Heart left ventricle (tissue), 16 donors: ENCODE data around the gene NIM1K. TPM values are rescaled to one million over a fixed set of nuclear protein-coding genes. Genes with fewer than 3 reads are reported as not detected.

Experiments used
- ATAC-seq, 4 donors: fragments of 200-7000 bp; cut with Tn5 transposase; one replicate each; pipeline ENCODE4 v1.9.1; 2020 to 2022; ENCODE audit warnings: moderate library complexity in 4 of 4, mild to moderate bottlenecking in 3 of 4, moderate number of reproducible peaks in 1 of 4
- DNase-seq, 5 donors: peaks; one replicate each; pipeline ENCODE4 v3.0.0-alpha.2; 2020
- H3K27ac ChIP-seq, 12 donors: fragments of 200-600 bp; sonication (generic) in 4 of 12; one replicate each; pipeline versions ENCODE4 v1.5.0 to v1.8.0; 2016 to 2022; ENCODE audit warnings: mild to moderate bottlenecking in 2 of 12
- H3K27me3 ChIP-seq, 9 donors: fragments of 200-600 bp; sonication (generic) in 2 of 9; one replicate each; pipeline versions ENCODE4 v1.5.1 to v1.8.0; 2016 to 2022; ENCODE audit warnings: mild to moderate bottlenecking in 3 of 9
- H3K36me3 ChIP-seq, 9 donors: fragments of 200-600 bp; sonication (generic) in 2 of 9; one replicate each; pipeline versions ENCODE4 v1.5.0 to v1.8.0; 2018 to 2022; ENCODE audit warnings: mild to moderate bottlenecking in 2 of 9
- H3K4me1 ChIP-seq, 12 donors: fragments of 200-600 bp; sonication (generic) in 4 of 12; one replicate each; pipeline versions ENCODE4 v1.5.0 to v1.8.0; 2016 to 2022; ENCODE audit warnings: mild to moderate bottlenecking in 3 of 12
- H3K4me3 ChIP-seq, 12 donors: fragments of 200-600 bp; sonication (generic) in 4 of 12; one replicate each; pipeline versions ENCODE4 v1.5.0 to v1.8.0; 2017 to 2022; ENCODE audit warnings: mild to moderate bottlenecking in 9 of 12, moderate library complexity in 4 of 12
- H3K9me3 ChIP-seq, 12 donors: fragments of 200-600 bp; sonication (generic) in 4 of 12; one replicate each; pipeline versions ENCODE4 v1.5.0 to v1.8.0; 2016 to 2022; ENCODE audit warnings: mild to moderate bottlenecking in 1 of 12
- POLR2A ChIP-seq, 2 donors: fragments of 450-650 bp; IDR thresholded peaks; one replicate each; pipeline ENCODE4 v1.6.1; 2017; ENCODE audit warnings: antibody characterized with exemption in 2 of 2, mild to moderate bottlenecking in 2 of 2, moderate library complexity in 2 of 2
- WGBS, 4 donors: extraction: QIAGEN DNeasy Blood & Tissue Kit in 2 of 4; methylation state at CpG; one replicate each; pipeline versions ENCODE4 v1.1.5 to v1.1.7; 2013 to 2018; 5-methylcytosine and 5-hydroxymethylcytosine counted together
- intact Hi-C, 10 donors: fragments of 100-400 bp; cut with DNase I; formaldehyde crosslinking; loops; one replicate each; pipeline versions ENCODE4 v1.11.1 to v1.14.2; 2022
- polyA plus RNA-seq, 2 donors: library from polyadenylated mRNA; stranded (reverse); fragments of 200-250 nt; gene quantifications; one replicate each; pipeline ENCODE4 v1.2.3, GENCODE V29; 2013
- total RNA-seq, 9 donors: library from RNA; depleted of rRNA in 2 of 9; stranded (reverse); fragments of >200 nt in 2 of 9; fragmentation: NEBNext Ultra II Directional in 3 of 9; extraction: Animal tissue kit (Norgen Biotek cat#: 25700) in 3 of 9; gene quantifications; one replicate each; pipeline versions ENCODE4 v1.1.0 to v1.2.4, GENCODE V29; 2016 to 2023
- TF ChIP-seq, protein P1 (sequence below), 12 donors: fragments of 200-600 bp; sonication (generic) in 4 of 12; IDR thresholded peaks; one replicate each; pipeline versions ENCODE4 v1.5.0 to v1.8.0; 2018 to 2022; ENCODE audit warnings: antibody characterized with exemption in 12 of 12, mild to moderate bottlenecking in 5 of 12
- donor health status: ischemic (EF 13 %, LVEDD 7.1; RV severe dilation, severe dysfunction).
- donor health status: healthy with polysubstance abuse.
- donor health status: DM: no; HTN: yes; CAD: no.
- donor health status: DM: no; HTN: no; CAD: no.
- donor health status: ischemic (EF 25% LVEDD 6.9; RV normal size, moderate dysfunction).
- donor health status: ischemic (EF 25% LVEDD 5.7; RV mildly dilated, moderate dysfunction).
- donor health status: healthy.
- donor health status: DM: yes; HTN: yes; CAD: no.
- donor health status: ischemic (EF 35%, LVEDD 5.7; RV mildly dilated, moderate dysfunction).
- donor health status: nonischemic (EF 11% LVEDD 7.7; RV severe dilation, severe dysfunction).
- donor health status: DM: yes; HTN: yes; CAD: no.
- donor health status: PGD.
- donor health status: ischemic (EF 29% LVEDD 5.4; RV normal size, mild dysfunction).
- donor health status: nonischemic (EF 23%, LVEDD 6.1; RV moderate dilation, normal function).

Gene NIM1K
- total and polyA plus RNA-seq, 11 donors: 0.11 to 1.4 (median 0.44) TPM; not detected in 2

DNA sequence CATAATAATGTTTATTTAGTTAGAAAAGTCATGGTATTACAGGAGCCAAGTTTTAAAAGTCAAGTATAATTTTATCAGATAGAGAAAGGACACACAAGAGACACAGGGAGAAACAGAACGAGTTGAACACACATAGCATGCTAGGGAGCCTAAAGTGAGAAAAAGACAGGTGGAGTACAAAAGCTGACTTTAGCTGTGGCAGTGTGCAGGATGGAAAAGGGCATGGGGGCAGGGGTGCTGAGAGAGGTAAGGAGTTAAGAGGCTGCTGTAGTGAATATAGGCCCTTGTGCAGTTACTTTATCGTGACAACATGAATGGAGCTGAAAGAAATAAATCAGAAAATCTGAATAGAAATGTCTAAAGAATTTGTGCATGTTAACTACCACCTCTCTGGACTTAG is 103.2 kb downstream of the NIM1K start:
- Histone ChIP-seq H3K27me3 (no peaks in the 10 kb centered on the region), H3K9me3 (no peaks in the 10 kb centered on the region), H3K4me1 (peaks cover 0 to 25% (median 0%) of the 10 kb centered on the region in 12 donors), H3K36me3 (peaks cover 0 to 97% (median 89%) of the 10 kb centered on the region in 9 donors), H3K4me3 (no peak overlapping the region), H3K27ac (no peak overlapping the region)
- ATAC-seq (no peak), DNase-seq (no peak)
- intact Hi-C loops: no loop called here
- 55 to 60% (median 58%) methylated on average over 2 of the region's 2 CpGs for WGBS, 4 donors
- TF ChIP-seq, protein P1, sequence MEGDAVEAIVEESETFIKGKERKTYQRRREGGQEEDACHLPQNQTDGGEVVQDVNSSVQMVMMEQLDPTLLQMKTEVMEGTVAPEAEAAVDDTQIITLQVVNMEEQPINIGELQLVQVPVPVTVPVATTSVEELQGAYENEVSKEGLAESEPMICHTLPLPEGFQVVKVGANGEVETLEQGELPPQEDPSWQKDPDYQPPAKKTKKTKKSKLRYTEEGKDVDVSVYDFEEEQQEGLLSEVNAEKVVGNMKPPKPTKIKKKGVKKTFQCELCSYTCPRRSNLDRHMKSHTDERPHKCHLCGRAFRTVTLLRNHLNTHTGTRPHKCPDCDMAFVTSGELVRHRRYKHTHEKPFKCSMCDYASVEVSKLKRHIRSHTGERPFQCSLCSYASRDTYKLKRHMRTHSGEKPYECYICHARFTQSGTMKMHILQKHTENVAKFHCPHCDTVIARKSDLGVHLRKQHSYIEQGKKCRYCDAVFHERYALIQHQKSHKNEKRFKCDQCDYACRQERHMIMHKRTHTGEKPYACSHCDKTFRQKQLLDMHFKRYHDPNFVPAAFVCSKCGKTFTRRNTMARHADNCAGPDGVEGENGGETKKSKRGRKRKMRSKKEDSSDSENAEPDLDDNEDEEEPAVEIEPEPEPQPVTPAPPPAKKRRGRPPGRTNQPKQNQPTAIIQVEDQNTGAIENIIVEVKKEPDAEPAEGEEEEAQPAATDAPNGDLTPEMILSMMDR (IDR thresholded peaks at IDR 0.05): no peak

GRCh38 chr5:43296835-43297234 is 104.8 kb downstream of the NIM1K start:
- intact Hi-C loops: no loop called here
- ATAC-seq (no peak), DNase-seq (no peak)
- no peaks in the 10 kb centered on the region for H3K9me3 ChIP-seq
- TF ChIP-seq POLR2A (IDR thresholded peaks at IDR 0.05): no peak
- TF ChIP-seq, protein P1 (IDR thresholded peaks at IDR 0.05): no peak
- WGBS, 4 donors: 92 to 98% (median 95%) methylated on average over 2 of the region's 2 CpGs
- H3K36me3 ChIP-seq: peaks cover 0 to 85% (median 72%) of the 10 kb centered on the region in 9 donors
- no peaks in the 10 kb centered on the region for H3K27me3 ChIP-seq
- no peak overlapping the region for H3K4me3 ChIP-seq
- H3K4me1 ChIP-seq: peaks cover 0 to 24% (median 2%) of the 10 kb centered on the region in 12 donors
- H3K27ac ChIP-seq: no peak overlapping the region

GRCh38 chr5:43298443-43298842 is 106.4 kb downstream of the NIM1K start:
- H3K27me3 ChIP-seq: no peaks in the 10 kb centered on the region
- no peak for ATAC-seq
- H3K9me3 ChIP-seq: no peaks in the 10 kb centered on the region
- DNase-seq: no peak
- peaks cover 0 to 68% (median 56%) of the 10 kb centered on the region in 9 donors for H3K36me3 ChIP-seq
- no peak overlapping the region for H3K4me3 ChIP-seq
- no peak overlapping the region for H3K27ac ChIP-seq
- peaks cover 0 to 33% (median 4%) of the 10 kb centered on the region in 12 donors for H3K4me1 ChIP-seq
- 85 to 90% (median 87%) methylated on average over 5 of the region's 5 CpGs for WGBS, 4 donors
- TF ChIP-seq POLR2A (IDR thresholded peaks at IDR 0.05): no peak
- TF ChIP-seq, protein P1 (IDR thresholded peaks at IDR 0.05): no peak
- intact Hi-C loops: no loop called here

DNA sequence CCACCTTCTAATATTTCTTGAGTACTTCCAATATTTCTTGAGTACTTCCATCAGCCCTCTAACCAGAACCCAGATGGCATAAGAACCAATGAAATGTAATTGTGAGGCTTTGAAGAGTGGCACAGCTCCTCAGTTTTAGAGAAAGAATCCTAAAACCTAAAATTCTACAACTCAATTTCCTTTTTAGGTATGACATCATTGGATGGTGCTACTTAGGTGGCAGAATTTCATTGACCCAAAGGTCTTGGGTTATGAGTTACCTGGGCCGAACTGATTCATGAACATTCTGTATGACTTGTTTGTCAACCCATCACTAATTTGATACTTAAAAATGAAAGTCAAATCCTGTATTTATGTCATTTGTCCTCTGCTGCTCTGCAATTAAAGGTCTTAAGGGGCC is 108.1 kb downstream of the NIM1K start:
- DNase-seq: no peak
- 96 to 100% (median 99%) methylated on average over 1 of the region's 1 CpG for WGBS, 4 donors
- TF ChIP-seq POLR2A (IDR thresholded peaks at IDR 0.05): no peak
- TF ChIP-seq, protein P1 (IDR thresholded peaks at IDR 0.05): no peak

More for the DNA sequence above, 108.1 kb downstream of the NIM1K start:
- peaks cover 0 to 52% (median 40%) of the 10 kb centered on the region in 9 donors for H3K36me3 ChIP-seq
- ATAC-seq: no peak
- peaks cover 0 to 34% (median 9%) of the 10 kb centered on the region in 12 donors for H3K4me1 ChIP-seq
- no peaks in the 10 kb centered on the region for H3K27me3 ChIP-seq
- H3K27ac ChIP-seq: no peak overlapping the region
- H3K9me3 ChIP-seq: no peaks in the 10 kb centered on the region
- intact Hi-C loops: loop anchor here in 5 of 10 donors (10.0 kb wide), 3 partner anchors 75 to 195 kb away; partner anchors contain the start of gene TMEM267 (in 2 of the 5)
- no peak overlapping the region for H3K4me3 ChIP-seq
